ENCODE measurements around the gene THUMPD1. TPM values are rescaled to one million over a fixed set of nuclear protein-coding genes. Genes with fewer than 3 reads are reported as not detected.

Gene THUMPD1
- total RNA-seq, 4 donors from 2014 or later: 54.0 to 102 (median 84.0) TPM

- H3K27me3 ChIP-seq: no peaks in the 10 kb centered on the region
- TF ChIP-seq, protein P1, sequence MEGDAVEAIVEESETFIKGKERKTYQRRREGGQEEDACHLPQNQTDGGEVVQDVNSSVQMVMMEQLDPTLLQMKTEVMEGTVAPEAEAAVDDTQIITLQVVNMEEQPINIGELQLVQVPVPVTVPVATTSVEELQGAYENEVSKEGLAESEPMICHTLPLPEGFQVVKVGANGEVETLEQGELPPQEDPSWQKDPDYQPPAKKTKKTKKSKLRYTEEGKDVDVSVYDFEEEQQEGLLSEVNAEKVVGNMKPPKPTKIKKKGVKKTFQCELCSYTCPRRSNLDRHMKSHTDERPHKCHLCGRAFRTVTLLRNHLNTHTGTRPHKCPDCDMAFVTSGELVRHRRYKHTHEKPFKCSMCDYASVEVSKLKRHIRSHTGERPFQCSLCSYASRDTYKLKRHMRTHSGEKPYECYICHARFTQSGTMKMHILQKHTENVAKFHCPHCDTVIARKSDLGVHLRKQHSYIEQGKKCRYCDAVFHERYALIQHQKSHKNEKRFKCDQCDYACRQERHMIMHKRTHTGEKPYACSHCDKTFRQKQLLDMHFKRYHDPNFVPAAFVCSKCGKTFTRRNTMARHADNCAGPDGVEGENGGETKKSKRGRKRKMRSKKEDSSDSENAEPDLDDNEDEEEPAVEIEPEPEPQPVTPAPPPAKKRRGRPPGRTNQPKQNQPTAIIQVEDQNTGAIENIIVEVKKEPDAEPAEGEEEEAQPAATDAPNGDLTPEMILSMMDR (IDR thresholded peaks at IDR 0.05): no peak
- no peak for TF ChIP-seq POLR2A (IDR thresholded peaks at IDR 0.05; ENCODE audit: low read depth)
- TF ChIP-seq POLR2AphosphoS5 (IDR thresholded peaks at IDR 0.05): no peak
- TF ChIP-seq EP300 (IDR thresholded peaks at IDR 0.05): no peak
- no peaks in the 10 kb centered on the region for H3K9me3 ChIP-seq
- peak; percentile 8 for DNase-seq (ENCODE audit: extremely low spot score)
- H3K4me3 ChIP-seq: no peak overlapping the region
- H3K36me3 ChIP-seq: peaks cover 0 to 21% (median 0%) of the 10 kb centered on the region in 4 donors
- H3K27ac ChIP-seq (replicated peaks in 1 of 4): no peak overlapping the region
- 67% methylated on average over 1 of the region's 1 CpG for WGBS
- intact Hi-C loops (cut with DNase I): no loop called here
- H3K4me1 ChIP-seq: no peaks in the 10 kb centered on the region
Observed at GRCh38 chr16:20781697-20782096, 40.1 kb upstream of the THUMPD1 start.

DNA sequence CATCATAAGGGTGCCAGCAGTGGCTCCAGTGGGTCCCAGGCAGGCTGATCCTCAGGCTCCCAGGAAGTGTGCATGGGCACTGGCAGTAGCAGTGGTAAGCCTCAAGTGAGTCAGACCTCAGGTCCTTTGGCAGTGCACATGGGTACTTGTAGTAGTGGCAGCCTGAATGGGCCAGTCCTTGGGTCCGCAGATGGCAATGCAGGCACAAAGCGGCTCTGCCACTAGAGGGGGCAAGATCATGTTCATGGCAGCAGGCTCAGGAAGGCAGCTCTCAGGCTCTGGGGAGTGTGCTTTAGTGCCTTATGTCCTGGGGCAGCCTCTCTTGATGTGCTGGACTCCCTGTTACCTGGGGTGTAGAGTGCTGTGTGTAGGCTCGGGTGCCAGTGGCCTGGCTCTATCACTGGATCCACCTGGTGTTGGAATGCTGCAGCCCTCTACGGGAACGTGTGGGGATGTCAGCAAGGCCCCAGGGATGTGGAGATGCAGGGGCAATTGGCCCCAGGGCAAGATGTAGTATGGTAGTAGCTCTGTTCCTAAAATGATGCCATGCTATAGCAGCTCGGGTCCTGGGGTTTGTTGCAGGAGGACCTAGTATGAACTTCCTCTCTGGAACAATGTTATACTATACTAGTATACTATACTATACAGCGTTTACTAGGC, 33.2 kb upstream of the THUMPD1 start:
- 79% methylated on average over 5 of the region's 7 CpGs for WGBS
- Histone ChIP-seq H3K9me3 (no peaks in the 10 kb centered on the region), H3K27ac (replicated peaks in 1 of 4) (no peak overlapping the region), H3K36me3 (peaks cover 0 to 14% (median 0%) of the 10 kb centered on the region in 4 donors), H3K4me3 (no peak overlapping the region), H3K27me3 (no peaks in the 10 kb centered on the region), H3K4me1 (no peaks in the 10 kb centered on the region)
- peak; percentile 90 for DNase-seq (ENCODE audit: extremely low spot score)
- intact Hi-C loops (cut with DNase I): no loop called here
- TF ChIP-seq, protein P1 (IDR thresholded peaks at IDR 0.05): peak in 1 of 3 experiments; percentile 42
- TF ChIP-seq POLR2A (IDR thresholded peaks at IDR 0.05; ENCODE audit: low read depth): no peak

DNA sequence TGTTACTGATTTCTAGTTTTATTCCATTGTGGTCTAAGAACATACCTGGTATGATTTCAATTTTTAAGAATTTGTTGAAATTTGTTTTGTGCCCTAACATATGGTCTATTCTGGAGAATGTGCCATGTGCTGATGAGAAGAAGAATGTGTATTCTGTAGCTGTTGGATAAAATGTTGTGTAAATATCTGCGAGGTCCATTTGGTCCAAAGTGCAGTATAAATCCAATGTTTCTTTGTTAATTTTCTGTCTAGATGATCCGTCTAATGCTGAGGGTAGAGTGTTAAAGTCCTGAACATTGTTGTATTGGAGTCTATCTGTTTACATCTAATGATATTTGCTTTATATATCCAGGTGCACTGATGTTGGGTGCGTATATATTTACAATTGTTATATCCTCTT, 32.1 kb upstream of the THUMPD1 start:
- 88% methylated on average over 3 of the region's 3 CpGs for WGBS
- peaks cover 0 to 8% (median 0%) of the 10 kb centered on the region in 4 donors for H3K36me3 ChIP-seq
- no peak for DNase-seq (ENCODE audit: extremely low spot score)
- intact Hi-C loops (cut with DNase I): no loop called here
- no peaks in the 10 kb centered on the region for H3K4me1 ChIP-seq
- TF ChIP-seq POLR2AphosphoS5 (IDR thresholded peaks at IDR 0.05) (no peak), EP300 (IDR thresholded peaks at IDR 0.05) (no peak), POLR2A (IDR thresholded peaks at IDR 0.05; ENCODE audit: low read depth) (no peak)
- TF ChIP-seq, protein P1 (IDR thresholded peaks at IDR 0.05): no peak
- no peaks in the 10 kb centered on the region for H3K9me3 ChIP-seq
- H3K27ac ChIP-seq (replicated peaks in 1 of 4): no peak overlapping the region
- no peak overlapping the region for H3K4me3 ChIP-seq
- no peaks in the 10 kb centered on the region for H3K27me3 ChIP-seq

DNA sequence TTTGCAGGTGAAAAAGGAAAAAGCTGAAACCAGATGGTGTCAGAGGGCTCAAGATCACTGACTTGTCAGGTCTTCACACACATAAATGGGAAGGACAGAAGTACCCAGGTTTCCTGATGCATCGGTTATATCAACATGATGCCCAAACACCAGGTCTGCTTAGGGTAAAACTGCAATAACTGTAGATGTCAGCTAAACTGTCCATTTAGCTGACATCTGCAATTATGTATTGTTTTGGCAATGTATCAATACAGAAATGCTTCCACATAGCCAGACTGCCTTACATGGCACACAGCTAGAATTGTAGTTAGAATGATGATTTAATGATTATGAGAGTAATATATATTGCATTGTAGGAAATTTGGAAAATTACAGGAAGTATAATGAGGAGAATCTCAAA, 27.2 kb upstream of the THUMPD1 start:
- intact Hi-C loops (cut with DNase I): no loop called here

More for the DNA sequence above, 27.2 kb upstream of the THUMPD1 start:
- no peak for DNase-seq (ENCODE audit: extremely low spot score)
- Histone ChIP-seq H3K9me3 (no peaks in the 10 kb centered on the region), H3K4me1 (peaks cover 0 to 7% (median 4%) of the 10 kb centered on the region in 4 donors), H3K27ac (replicated peaks in 1 of 4) (no peak overlapping the region), H3K4me3 (no peak overlapping the region), H3K27me3 (no peaks in the 10 kb centered on the region), H3K36me3 (no peaks in the 10 kb centered on the region)
- TF ChIP-seq POLR2AphosphoS5 (IDR thresholded peaks at IDR 0.05) (no peak), EP300 (IDR thresholded peaks at IDR 0.05) (no peak), POLR2A (IDR thresholded peaks at IDR 0.05; ENCODE audit: low read depth) (no peak)
- TF ChIP-seq, protein P1 (IDR thresholded peaks at IDR 0.05): no peak
- WGBS: 40% methylated on average over 1 of the region's 1 CpG
